ENCODE data around the gene HDX. TPM values are rescaled to one million over a fixed set of nuclear protein-coding genes. Genes with fewer than 3 reads are reported as not detected.

Gene HDX
- total and polyA plus RNA-seq, 2 experiments from 2014 or later: 2.3 to 3.3 TPM

DNA sequence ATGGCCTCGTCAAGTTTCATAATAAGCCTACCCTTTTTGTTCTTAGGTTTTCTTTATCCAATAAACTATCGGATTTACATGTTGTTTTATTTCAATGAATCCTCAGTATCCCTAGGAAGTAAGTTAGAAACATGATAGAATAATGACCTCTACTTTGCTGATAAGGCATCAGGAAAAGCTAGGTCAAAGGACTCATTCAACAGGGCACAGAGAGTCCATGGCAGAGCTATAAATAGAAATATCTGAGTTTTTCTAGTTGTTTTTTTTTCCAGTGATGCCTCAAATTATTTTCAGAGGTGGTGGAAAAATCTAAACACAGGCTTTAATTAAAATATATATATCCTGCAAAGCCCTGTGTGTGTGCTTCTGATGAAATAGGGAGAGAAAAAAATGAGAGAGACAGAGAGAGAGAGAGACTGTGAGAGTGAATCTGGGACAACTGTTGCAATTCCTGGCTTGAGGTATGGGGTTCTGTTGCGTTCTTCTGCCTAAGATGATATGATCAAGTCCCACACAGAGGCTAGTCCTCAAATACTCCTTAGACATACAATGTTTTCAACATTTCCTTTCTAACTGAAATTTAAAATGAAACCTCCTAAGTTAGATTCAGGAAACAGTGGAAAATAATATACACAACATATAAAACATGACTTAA lies 139.9 kb downstream of the HDX start:
- H4K20me1 ChIP-seq (ENCODE audit: insufficient read depth): no peaks in the 10 kb centered on the region
- H3K9ac ChIP-seq: peak overlapping the region; percentile 70
- H3K9me2 ChIP-seq (ENCODE audit: insufficient read depth): no peaks in the 10 kb centered on the region
- in situ Hi-C loops (cut with MboI): no loop called here
- no peaks in the 10 kb centered on the region for H3K79me2 ChIP-seq (ENCODE audit: insufficient read depth)
- H3K27me3 ChIP-seq (replicated peaks; ENCODE audit: insufficient read depth): no peaks in the 10 kb centered on the region
- H3K4me1 ChIP-seq (ENCODE audit: insufficient read depth): peaks cover 11% of the 10 kb centered on the region
- H3F3A ChIP-seq (ENCODE audit: insufficient read depth): no peaks in the 10 kb centered on the region
- H3K4me3 ChIP-seq: peak overlapping the region; percentile 65
- 73 to 91% methylated on average over 3 of the region's 3 CpGs for WGBS, 2 experiments (ENCODE audit: low coverage in 1 of 2, low lambda C conversion rate in 2 of 2, missing lambda C conversion rate in 2 of 2)
- peak; percentile 42 for DNase-seq
- no peak for TF ChIP-seq EZH2phosphoT487 (IDR thresholded peaks at IDR 0.05; ENCODE audit: insufficient read depth, low read depth)
- H3K9me3 ChIP-seq (ENCODE audit: low read depth): no peaks in the 10 kb centered on the region
- peak overlapping the region; percentile 83 for H2AFZ ChIP-seq
- H3K27ac ChIP-seq: peak overlapping the region; percentile 76
- H3K36me3 ChIP-seq (ENCODE audit: low read depth): no peaks in the 10 kb centered on the region
- H3K4me2 ChIP-seq (ENCODE audit: unreplicated experiment): peak overlapping the region; percentile 88

- TF ChIP-seq EZH2 (IDR thresholded peaks at IDR 0.05; ENCODE audit: insufficient read depth, poor library complexity, severe bottlenecking) (no peak), EZH2phosphoT487 (IDR thresholded peaks at IDR 0.05; ENCODE audit: insufficient read depth, low read depth) (no peak)
- no peaks in the 10 kb centered on the region for H3K9me2 ChIP-seq (ENCODE audit: insufficient read depth)
- no peaks in the 10 kb centered on the region for H4K20me1 ChIP-seq (ENCODE audit: insufficient read depth)
- H3K36me3 ChIP-seq (ENCODE audit: low read depth): no peaks in the 10 kb centered on the region
- no peak overlapping the region for H3K4me2 ChIP-seq (ENCODE audit: unreplicated experiment)
- in situ Hi-C loops (cut with MboI): no loop called here
- WGBS, 2 experiments (ENCODE audit: low coverage in 1 of 2, low lambda C conversion rate in 2 of 2, missing lambda C conversion rate in 2 of 2): 90 to 100% methylated on average over 1 of the region's 1 CpG
- H3K79me2 ChIP-seq (ENCODE audit: insufficient read depth): no peaks in the 10 kb centered on the region
- H3K27me3 ChIP-seq (replicated peaks; ENCODE audit: insufficient read depth): no peaks in the 10 kb centered on the region
- no peak overlapping the region for H3K4me3 ChIP-seq
- H2AFZ ChIP-seq: no peak overlapping the region
- H3K9me3 ChIP-seq (ENCODE audit: low read depth): no peaks in the 10 kb centered on the region
- H3K27ac ChIP-seq: no peak overlapping the region
- H3F3A ChIP-seq (ENCODE audit: insufficient read depth): no peaks in the 10 kb centered on the region
- peaks cover 11% of the 10 kb centered on the region for H3K4me1 ChIP-seq (ENCODE audit: insufficient read depth)
- DNase-seq: no peak
- H3K9ac ChIP-seq: no peak overlapping the region
Measured at GRCh38 chrX:84358271-84358670, 144.0 kb downstream of the HDX start.

GRCh38 chrX:84357296-84357695 lies 145.0 kb downstream of the HDX start:
- Histone ChIP-seq H3K36me3 (ENCODE audit: low read depth) (no peaks in the 10 kb centered on the region), H4K20me1 (ENCODE audit: insufficient read depth) (no peaks in the 10 kb centered on the region), H3K27ac (no peak overlapping the region), H3K9me2 (ENCODE audit: insufficient read depth) (no peaks in the 10 kb centered on the region), H3K4me3 (no peak overlapping the region), H3K4me2 (ENCODE audit: unreplicated experiment) (no peak overlapping the region), H3K9me3 (ENCODE audit: low read depth) (no peaks in the 10 kb centered on the region), H3K27me3 (replicated peaks; ENCODE audit: insufficient read depth) (no peaks in the 10 kb centered on the region), H3K4me1 (ENCODE audit: insufficient read depth) (peaks cover 5% of the 10 kb centered on the region), H3K9ac (no peak overlapping the region), H2AFZ (no peak overlapping the region), H3F3A (ENCODE audit: insufficient read depth) (no peaks in the 10 kb centered on the region), H3K79me2 (ENCODE audit: insufficient read depth) (no peaks in the 10 kb centered on the region)
- no peak for DNase-seq
- in situ Hi-C loops (cut with MboI): no loop called here
- TF ChIP-seq EZH2phosphoT487 (IDR thresholded peaks at IDR 0.05; ENCODE audit: insufficient read depth, low read depth): no peak
- no peak for TF ChIP-seq EZH2 (IDR thresholded peaks at IDR 0.05; ENCODE audit: insufficient read depth, poor library complexity, severe bottlenecking)

DNA sequence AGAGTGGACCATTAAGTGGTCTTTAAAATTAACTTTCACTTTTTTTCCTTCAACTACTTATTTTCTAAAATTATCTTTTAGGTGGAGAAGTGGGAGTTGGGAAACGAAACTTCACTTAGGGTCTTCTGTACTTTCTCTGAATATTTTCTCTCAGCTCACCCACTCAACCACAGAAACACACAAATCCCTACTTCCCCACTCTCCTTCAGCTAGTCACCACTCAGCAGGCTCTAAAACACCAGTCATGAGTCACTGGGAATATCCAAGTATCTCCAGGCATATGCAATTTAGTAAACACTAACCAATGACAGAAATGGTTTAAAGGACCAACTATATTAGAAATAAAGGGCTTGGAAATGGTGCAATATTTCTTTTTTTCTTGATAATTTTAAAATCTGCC lies 161.3 kb downstream of the HDX start:
- in situ Hi-C loops (cut with MboI): no loop called here
- Histone ChIP-seq H4K20me1 (ENCODE audit: insufficient read depth) (no peaks in the 10 kb centered on the region), H3K4me1 (ENCODE audit: insufficient read depth) (peaks cover 17% of the 10 kb centered on the region), H3K9me2 (ENCODE audit: insufficient read depth) (no peaks in the 10 kb centered on the region), H3K4me2 (ENCODE audit: unreplicated experiment) (no peak overlapping the region), H3K4me3 (no peak overlapping the region), H3K36me3 (ENCODE audit: low read depth) (no peaks in the 10 kb centered on the region), H3K27ac (0 out of 2 replicates have a peak overlapping the region, but pooled peaks have one; percentile 8), H3K9me3 (ENCODE audit: low read depth) (no peaks in the 10 kb centered on the region), H3K79me2 (ENCODE audit: insufficient read depth) (no peaks in the 10 kb centered on the region), H3F3A (ENCODE audit: insufficient read depth) (no peaks in the 10 kb centered on the region), H3K27me3 (replicated peaks; ENCODE audit: insufficient read depth) (no peaks in the 10 kb centered on the region), H3K9ac (no peak overlapping the region), H2AFZ (no peak overlapping the region)
- WGBS, 2 experiments (ENCODE audit: low coverage in 1 of 2, low lambda C conversion rate in 2 of 2, missing lambda C conversion rate in 2 of 2): 65 to 71% methylated on average over 1 of the region's 1 CpG
- DNase-seq: peak; percentile 66
- no peak for TF ChIP-seq EZH2 (IDR thresholded peaks at IDR 0.05; ENCODE audit: insufficient read depth, poor library complexity, severe bottlenecking)
- TF ChIP-seq EZH2phosphoT487 (IDR thresholded peaks at IDR 0.05; ENCODE audit: insufficient read depth, low read depth): no peak
